PFSK-1 (cell line): ENCODE data around the gene POU3F2.

Source experiments
- FOXP2 ChIP-seq: optimal IDR thresholded peaks from 2 replicates; pipeline ENCODE3; 2011; ENCODE audit warnings: borderline replicate concordance, control low read depth, inconsistent platforms; ENCODE audit not compliant: insufficient read depth; ENCODE audit errors: extremely low read length, extremely low read depth
- POLR2AphosphoS5 ChIP-seq: IDR thresholded peaks from 2 replicates; pipeline ENCODE4 v1.6.1; 2012; ENCODE audit warnings: low read depth, mild to moderate bottlenecking, control low read depth, low read length, moderate library complexity
- SIN3A ChIP-seq: IDR thresholded peaks from 2 replicates; pipeline ENCODE4 v1.6.1; 2012; ENCODE audit warnings: mild to moderate bottlenecking, low read length, moderate library complexity, borderline replicate concordance; ENCODE audit not compliant: insufficient read depth
- TAF1 ChIP-seq: IDR thresholded peaks from 2 replicates; pipeline ENCODE4 v1.6.1; 2012; ENCODE audit warnings: low read length, control low read depth, borderline replicate concordance; ENCODE audit not compliant: insufficient read depth
- TF ChIP-seq, protein P1 (sequence below), 2 experiments: IDR thresholded peaks; 2 replicates each; pipeline versions ENCODE4 v1.6.1 to v1.8.0; 2011 to 2012; ENCODE audit warnings: low read depth in 2 of 2, low read length in 2 of 2, control low read depth in 1 of 2, inconsistent platforms in 1 of 2, mild to moderate bottlenecking in 1 of 2, moderate library complexity in 1 of 2; ENCODE audit not compliant: insufficient read depth in 1 of 2

POU3F2 gene

DNA sequence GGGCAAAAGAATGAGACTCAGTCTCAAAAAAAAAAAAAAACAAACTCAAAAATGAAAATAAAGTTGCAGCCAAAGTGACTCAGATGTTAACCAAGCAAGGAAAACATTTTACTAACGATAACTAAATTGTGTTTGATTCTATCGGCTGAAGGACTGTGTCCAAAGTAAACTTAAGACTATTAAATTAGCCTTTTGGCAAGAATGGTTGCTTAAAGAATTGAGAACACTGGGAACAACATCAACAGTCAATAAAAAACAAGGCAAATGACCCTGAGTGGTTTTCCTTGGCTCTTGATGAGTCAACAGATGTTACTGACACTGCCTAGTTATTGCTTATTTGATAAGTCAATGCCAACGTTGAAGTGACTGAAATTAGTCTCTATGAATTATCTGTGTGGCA is 36.7 kb downstream of the POU3F2 start:
- TF ChIP-seq, protein P1, sequence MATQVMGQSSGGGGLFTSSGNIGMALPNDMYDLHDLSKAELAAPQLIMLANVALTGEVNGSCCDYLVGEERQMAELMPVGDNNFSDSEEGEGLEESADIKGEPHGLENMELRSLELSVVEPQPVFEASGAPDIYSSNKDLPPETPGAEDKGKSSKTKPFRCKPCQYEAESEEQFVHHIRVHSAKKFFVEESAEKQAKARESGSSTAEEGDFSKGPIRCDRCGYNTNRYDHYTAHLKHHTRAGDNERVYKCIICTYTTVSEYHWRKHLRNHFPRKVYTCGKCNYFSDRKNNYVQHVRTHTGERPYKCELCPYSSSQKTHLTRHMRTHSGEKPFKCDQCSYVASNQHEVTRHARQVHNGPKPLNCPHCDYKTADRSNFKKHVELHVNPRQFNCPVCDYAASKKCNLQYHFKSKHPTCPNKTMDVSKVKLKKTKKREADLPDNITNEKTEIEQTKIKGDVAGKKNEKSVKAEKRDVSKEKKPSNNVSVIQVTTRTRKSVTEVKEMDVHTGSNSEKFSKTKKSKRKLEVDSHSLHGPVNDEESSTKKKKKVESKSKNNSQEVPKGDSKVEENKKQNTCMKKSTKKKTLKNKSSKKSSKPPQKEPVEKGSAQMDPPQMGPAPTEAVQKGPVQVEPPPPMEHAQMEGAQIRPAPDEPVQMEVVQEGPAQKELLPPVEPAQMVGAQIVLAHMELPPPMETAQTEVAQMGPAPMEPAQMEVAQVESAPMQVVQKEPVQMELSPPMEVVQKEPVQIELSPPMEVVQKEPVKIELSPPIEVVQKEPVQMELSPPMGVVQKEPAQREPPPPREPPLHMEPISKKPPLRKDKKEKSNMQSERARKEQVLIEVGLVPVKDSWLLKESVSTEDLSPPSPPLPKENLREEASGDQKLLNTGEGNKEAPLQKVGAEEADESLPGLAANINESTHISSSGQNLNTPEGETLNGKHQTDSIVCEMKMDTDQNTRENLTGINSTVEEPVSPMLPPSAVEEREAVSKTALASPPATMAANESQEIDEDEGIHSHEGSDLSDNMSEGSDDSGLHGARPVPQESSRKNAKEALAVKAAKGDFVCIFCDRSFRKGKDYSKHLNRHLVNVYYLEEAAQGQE (IDR thresholded peaks at IDR 0.05; ENCODE audit: insufficient read depth in 1 of 2, low read depth in 2 of 2, low read length in 2 of 2): no peak; a peak in 1 of 4 replicates
- no peak for TF ChIP-seq FOXP2

DNA sequence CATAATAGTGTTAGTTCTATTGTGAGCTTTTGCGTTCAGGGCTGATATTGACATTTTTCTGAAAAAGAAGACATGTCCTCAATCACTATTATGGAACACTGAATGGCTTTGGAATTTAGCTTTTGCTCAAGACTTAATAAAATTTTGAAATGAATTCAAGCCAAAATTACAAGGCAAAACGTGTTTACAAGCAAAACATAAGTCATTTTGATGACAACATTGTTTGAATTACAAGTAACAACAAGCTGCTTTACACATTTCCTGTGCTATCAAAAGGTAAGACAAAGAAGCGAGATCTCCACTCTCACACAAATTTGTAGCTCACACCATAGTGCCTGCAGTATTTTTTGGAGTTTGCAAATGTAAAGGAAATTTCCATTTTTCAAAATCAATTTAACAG is 37.4 kb downstream of the POU3F2 start:
- TF ChIP-seq SIN3A: no peak
- TF ChIP-seq FOXP2: no peak
- TF ChIP-seq POLR2AphosphoS5: no peak
- TF ChIP-seq, protein P1 (IDR thresholded peaks at IDR 0.05; ENCODE audit: insufficient read depth in 1 of 2, low read depth in 2 of 2, low read length in 2 of 2): no peak

DNA sequence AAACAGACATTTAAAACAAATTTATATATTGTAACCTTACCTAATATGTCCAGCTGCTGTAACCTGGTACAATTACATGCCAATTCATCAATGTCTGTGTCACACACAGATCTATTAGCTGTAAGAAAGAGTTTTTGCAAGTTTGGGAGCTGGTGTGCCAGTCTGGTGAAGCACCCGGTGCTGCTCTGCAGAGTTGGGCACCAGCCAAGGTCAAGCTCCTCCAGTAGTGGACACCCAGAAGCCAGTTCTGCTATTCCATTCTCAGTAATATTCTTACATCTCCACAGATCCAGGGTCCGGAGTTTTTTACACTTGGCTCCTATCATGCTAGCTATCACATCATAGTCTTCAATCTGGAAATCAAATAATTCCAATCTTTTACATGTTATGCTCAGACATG is 41.0 kb downstream of the POU3F2 start:
- TF ChIP-seq POLR2AphosphoS5: no peak
- TF ChIP-seq SIN3A: no peak
- no peak for TF ChIP-seq TAF1
- TF ChIP-seq, protein P1 (IDR thresholded peaks at IDR 0.05; ENCODE audit: insufficient read depth in 1 of 2, low read depth in 2 of 2, low read length in 2 of 2): no peak
- no peak for TF ChIP-seq FOXP2

DNA sequence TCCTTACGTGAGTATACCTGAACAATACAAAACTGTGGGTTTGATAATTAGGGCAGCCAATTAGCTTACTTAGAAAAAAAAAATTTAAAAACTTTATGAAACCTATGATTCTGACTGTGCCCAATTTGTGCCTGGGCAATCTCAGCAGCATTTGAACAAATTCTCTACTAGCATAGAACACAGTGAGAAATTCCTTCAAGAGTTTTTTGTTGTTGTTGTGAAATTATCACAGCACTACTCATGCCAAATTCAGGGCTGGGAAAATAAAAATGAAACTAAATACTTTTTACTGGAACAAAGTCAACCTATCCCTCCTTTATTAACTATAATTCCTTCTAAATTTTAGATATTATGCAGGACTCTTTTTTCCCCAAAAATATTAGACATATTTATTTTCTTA is 42.9 kb downstream of the POU3F2 start:
- TF ChIP-seq FOXP2 (no peak), SIN3A (no peak), POLR2AphosphoS5 (no peak), TAF1 (no peak)
- TF ChIP-seq, protein P1 (IDR thresholded peaks at IDR 0.05; ENCODE audit: insufficient read depth in 1 of 2, low read depth in 2 of 2, low read length in 2 of 2): no peak

DNA sequence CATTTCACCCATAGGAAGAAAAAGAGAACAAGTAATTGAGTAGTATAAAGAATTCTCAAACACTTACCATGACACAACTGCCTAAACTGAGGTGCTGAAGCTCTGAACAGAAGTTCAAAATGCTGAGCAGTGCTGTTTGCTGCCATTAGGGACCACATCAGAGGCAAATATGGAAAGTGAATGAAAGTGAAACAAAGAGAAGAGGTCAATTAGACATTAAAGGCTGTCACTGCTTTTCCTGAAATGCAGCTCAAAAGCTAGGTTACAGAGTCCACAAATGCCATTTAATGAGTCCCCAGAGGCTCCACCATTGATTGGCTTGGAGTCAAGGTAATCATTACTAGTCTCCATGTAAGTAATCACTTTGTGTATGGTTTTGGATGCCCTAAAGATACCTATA is 46.1 kb downstream of the POU3F2 start:
- TF ChIP-seq, protein P1 (IDR thresholded peaks at IDR 0.05; ENCODE audit: insufficient read depth in 1 of 2, low read depth in 2 of 2, low read length in 2 of 2): no peak
- TF ChIP-seq FOXP2: no peak
- TF ChIP-seq TAF1: no peak
- TF ChIP-seq SIN3A: no peak
- TF ChIP-seq POLR2AphosphoS5: no peak
